CD4-positive, alpha-beta T cell (primary cell): ENCODE data around the gene TTC39A. TPM values are rescaled to one million over a fixed set of nuclear protein-coding genes. Genes with fewer than 3 reads are reported as not detected.

ENCODE experiments used
- ATAC-seq: fragments of 200-7000 bp; cut with Tn5 transposase; one replicate; pipeline ENCODE4 v1.10.0; 2022; ENCODE audit warnings: mild to moderate bottlenecking; ENCODE audit not compliant: poor library complexity
- CTCF ChIA-PET: fragments of 350-600 bp; sonication (Branson Sonifier 250); formaldehyde crosslinking; loops from one replicate; lab custom pipeline; 2021; ENCODE audit warnings: antibody characterized with exemption, inconsistent platforms; lab: Charles Lee
- POLR2A ChIA-PET: fragments of 350-600 bp; sonication (Branson Sonifier 250); formaldehyde crosslinking; loops from one replicate; lab custom pipeline; 2021; ENCODE audit warnings: antibody characterized with exemption, inconsistent platforms; lab: Charles Lee
- DNase-seq, 14 experiments: peaks; one replicate each; pipeline ENCODE4 v3.0.0-alpha.2; 2013 to 2020; ENCODE audit warnings: mixed read lengths in 2 of 14
- H3K27ac ChIP-seq, 2 donors: one replicate each; pipeline versions ENCODE4 v1.5.1 to v1.7.0; 2013; ENCODE audit warnings: low read length in 2 of 2, low read depth in 1 of 2, mild to moderate bottlenecking in 1 of 2
- H3K27me3 ChIP-seq, 2 experiments: 1 replicate in 1 of 2; 2 replicates in 1 of 2; pipeline versions ENCODE4 v1.6.1 to v1.7.0; 2013; ENCODE audit warnings: low read length in 2 of 2, control low read depth in 1 of 2, mild to moderate bottlenecking in 1 of 2, moderate library complexity in 1 of 2; ENCODE audit not compliant: insufficient read depth in 2 of 2, control insufficient read depth in 1 of 2
- H3K36me3 ChIP-seq: one replicate; pipeline ENCODE4 v1.6.1; 2013; ENCODE audit warnings: low read length, control low read depth; ENCODE audit not compliant: insufficient read depth
- H3K4me1 ChIP-seq: one replicate; pipeline ENCODE4 v1.6.1; 2013; ENCODE audit warnings: low read length, control low read depth; ENCODE audit not compliant: insufficient read depth
- H3K4me3 ChIP-seq: one replicate; pipeline ENCODE4 v1.5.1; 2013; ENCODE audit warnings: mild to moderate bottlenecking, low read length, moderate library complexity
- H3K9me3 ChIP-seq, 2 experiments: 1 replicate in 1 of 2; 2 replicates in 1 of 2; pipeline versions ENCODE4 v1.6.1 to v1.7.0; 2013; ENCODE audit warnings: low read length in 2 of 2, mild to moderate bottlenecking in 2 of 2, control low read depth in 1 of 2, moderate library complexity in 1 of 2; ENCODE audit not compliant: control insufficient read depth in 1 of 2, insufficient read depth in 1 of 2
- H3K27ac Mint-ChIP-seq: one replicate; pipeline ENCODE4 v1.8.0; 2020; ENCODE audit warnings: mixed read lengths
- H3K27me3 Mint-ChIP-seq: one replicate; pipeline ENCODE4 v1.8.0; 2021; ENCODE audit warnings: mixed read lengths
- H3K36me3 Mint-ChIP-seq: one replicate; pipeline ENCODE4 v1.8.0; 2021; ENCODE audit warnings: low read depth, mixed read lengths
- H3K4me1 Mint-ChIP-seq: one replicate; pipeline ENCODE4 v1.8.0; 2021; ENCODE audit warnings: low read depth, mixed read lengths
- H3K4me3 Mint-ChIP-seq: one replicate; pipeline ENCODE4 v1.8.0; 2020; ENCODE audit warnings: mild to moderate bottlenecking, mixed read lengths
- H3K9me3 Mint-ChIP-seq: one replicate; pipeline ENCODE4 v1.8.0; 2020; ENCODE audit warnings: mixed read lengths
- intact Hi-C, 2 experiments: fragments of 100-400 bp; cut with DNase I in 1 of 2; cut with micrococcal nuclease in 1 of 2; formaldehyde crosslinking; loops; one replicate each; pipeline versions ENCODE4 v1.15.1 to v1.9.0; 2023 to 2025; cut with DNase I, micrococcal nuclease
- total RNA-seq, 174 experiments: library from RNA in 2 of 174; stranded (reverse) in 2 of 174; gene quantifications; one replicate each; pipeline ENCODE4 v1.2.3 and lab custom pipeline; 2021 to 2026
- TF ChIP-seq, protein P1 (sequence below): fragments of 200-600 bp; IDR thresholded peaks from one replicate; pipeline ENCODE4 v1.8.0; 2022; ENCODE audit warnings: antibody characterized with exemption, mild to moderate bottlenecking

TTC39A gene
- total RNA-seq, 2 experiments from 2014 or later: not detected

DNA sequence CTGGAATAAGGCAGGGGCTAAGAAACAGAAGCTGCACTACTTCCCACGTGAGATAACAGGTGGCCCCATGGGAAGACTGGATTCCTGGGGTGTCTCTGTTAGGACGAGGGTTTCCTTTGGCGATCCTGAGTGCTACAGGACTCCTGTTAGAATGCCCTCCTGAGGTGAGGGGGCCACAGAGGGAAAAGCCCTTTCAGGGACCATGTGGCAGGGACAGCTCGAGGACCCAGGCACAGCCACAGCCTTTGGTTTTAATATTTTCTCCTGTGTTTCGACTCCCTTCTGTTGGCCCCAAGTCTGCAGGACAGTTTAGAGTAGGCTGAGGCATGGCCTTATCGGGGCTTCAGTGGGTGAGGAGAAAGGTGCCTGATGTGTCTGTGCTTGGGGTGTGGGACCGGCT, 12.6 kb downstream of the TTC39A start:
- ChIA-PET CTCF (no interaction called here), POLR2A (no interaction called here)
- ATAC-seq (no peak), DNase-seq (no peak)
- Histone ChIP-seq H3K27ac (no peak overlapping the region), H3K36me3 (no peaks in the 10 kb centered on the region), H3K4me3 (no peak overlapping the region), H3K27me3 (no peaks in the 10 kb centered on the region), H3K4me1 (no peaks in the 10 kb centered on the region), H3K9me3 (no peaks in the 10 kb centered on the region)
- Mint-ChIP-seq H3K4me1 (no peaks in the 10 kb centered on the region), H3K4me3 (no peak overlapping the region), H3K27me3 (no peaks in the 10 kb centered on the region), H3K9me3 (no peaks in the 10 kb centered on the region), H3K27ac (no peak overlapping the region), H3K36me3 (no peaks in the 10 kb centered on the region)
- intact Hi-C loops: no loop called here
- TF ChIP-seq, protein P1, sequence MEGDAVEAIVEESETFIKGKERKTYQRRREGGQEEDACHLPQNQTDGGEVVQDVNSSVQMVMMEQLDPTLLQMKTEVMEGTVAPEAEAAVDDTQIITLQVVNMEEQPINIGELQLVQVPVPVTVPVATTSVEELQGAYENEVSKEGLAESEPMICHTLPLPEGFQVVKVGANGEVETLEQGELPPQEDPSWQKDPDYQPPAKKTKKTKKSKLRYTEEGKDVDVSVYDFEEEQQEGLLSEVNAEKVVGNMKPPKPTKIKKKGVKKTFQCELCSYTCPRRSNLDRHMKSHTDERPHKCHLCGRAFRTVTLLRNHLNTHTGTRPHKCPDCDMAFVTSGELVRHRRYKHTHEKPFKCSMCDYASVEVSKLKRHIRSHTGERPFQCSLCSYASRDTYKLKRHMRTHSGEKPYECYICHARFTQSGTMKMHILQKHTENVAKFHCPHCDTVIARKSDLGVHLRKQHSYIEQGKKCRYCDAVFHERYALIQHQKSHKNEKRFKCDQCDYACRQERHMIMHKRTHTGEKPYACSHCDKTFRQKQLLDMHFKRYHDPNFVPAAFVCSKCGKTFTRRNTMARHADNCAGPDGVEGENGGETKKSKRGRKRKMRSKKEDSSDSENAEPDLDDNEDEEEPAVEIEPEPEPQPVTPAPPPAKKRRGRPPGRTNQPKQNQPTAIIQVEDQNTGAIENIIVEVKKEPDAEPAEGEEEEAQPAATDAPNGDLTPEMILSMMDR: no peak

DNA sequence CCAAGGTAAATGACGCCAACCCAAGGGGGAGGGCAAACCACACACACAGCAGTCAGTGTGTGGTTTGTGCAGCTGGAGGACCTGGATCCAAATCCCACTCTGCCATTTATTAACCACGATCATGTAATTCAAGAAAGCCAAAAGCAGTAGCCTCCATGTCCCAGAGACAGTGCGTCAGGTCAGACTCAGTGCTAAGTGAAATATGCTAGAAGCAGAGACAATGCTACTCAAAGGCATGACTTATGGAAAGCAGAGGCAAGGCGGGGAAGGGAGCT, 13.6 kb downstream of the TTC39A start:
- H3K4me1 ChIP-seq: no peaks in the 10 kb centered on the region
- ATAC-seq (no peak), DNase-seq (no peak)
- H3K4me3 ChIP-seq: no peak overlapping the region
- H3K36me3 Mint-ChIP-seq: no peaks in the 10 kb centered on the region
- H3K4me1 Mint-ChIP-seq: no peaks in the 10 kb centered on the region
- no peaks in the 10 kb centered on the region for H3K9me3 ChIP-seq
- H3K4me3 Mint-ChIP-seq: no peak overlapping the region
- H3K27ac Mint-ChIP-seq: no peak overlapping the region
- CTCF ChIA-PET: no interaction called here
- no peak overlapping the region for H3K27ac ChIP-seq
- POLR2A ChIA-PET: no interaction called here
- TF ChIP-seq, protein P1: no peak
- intact Hi-C loops: no loop called here
- no peaks in the 10 kb centered on the region for H3K27me3 ChIP-seq
- no peaks in the 10 kb centered on the region for H3K27me3 Mint-ChIP-seq
- no peaks in the 10 kb centered on the region for H3K36me3 ChIP-seq
- H3K9me3 Mint-ChIP-seq: no peaks in the 10 kb centered on the region

DNA sequence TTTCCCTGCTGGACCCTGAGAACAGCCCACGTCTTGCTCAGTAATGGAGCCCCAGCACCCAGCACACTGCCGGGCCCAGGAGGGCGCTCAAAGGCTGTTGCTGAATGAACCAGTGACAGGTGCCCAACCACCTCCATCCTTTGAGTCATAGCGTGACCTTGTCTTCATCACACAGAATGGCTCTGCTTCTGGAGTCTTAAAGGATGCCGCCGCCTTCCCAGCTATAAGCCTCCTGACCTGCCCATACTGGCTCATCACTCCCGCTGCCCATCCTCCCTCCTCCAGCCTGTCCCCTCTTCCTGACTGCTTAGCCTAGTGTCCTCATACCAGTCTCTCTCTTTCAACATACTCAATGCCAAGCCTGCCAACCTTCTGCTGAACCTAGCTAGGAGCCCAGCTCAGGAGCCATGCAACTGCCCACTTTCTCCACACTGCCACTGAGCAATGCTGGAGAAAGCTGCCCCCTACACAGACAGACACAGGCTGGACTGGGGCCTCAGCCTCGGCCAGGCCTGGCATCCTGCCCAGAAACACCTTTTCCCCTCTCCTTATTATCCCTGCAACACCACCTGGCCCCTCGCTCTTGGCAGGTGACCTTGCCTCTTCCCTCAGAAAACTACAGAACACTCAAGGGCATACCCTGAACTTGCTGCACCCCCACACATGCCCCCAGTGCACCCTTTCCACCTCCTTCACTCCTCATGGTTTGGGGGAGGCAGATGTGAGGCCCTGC, 14.1 kb downstream of the TTC39A start:
- H3K27ac ChIP-seq: no peak overlapping the region
- intact Hi-C loops: no loop called here
- H3K9me3 Mint-ChIP-seq: no peaks in the 10 kb centered on the region
- ATAC-seq (no peak), DNase-seq (no peak)
- H3K4me1 ChIP-seq: no peaks in the 10 kb centered on the region
- ChIA-PET CTCF (no interaction called here), POLR2A (no interaction called here)
- no peaks in the 10 kb centered on the region for H3K27me3 ChIP-seq
- no peak overlapping the region for H3K4me3 Mint-ChIP-seq
- no peaks in the 10 kb centered on the region for H3K9me3 ChIP-seq
- no peak overlapping the region for H3K27ac Mint-ChIP-seq
- TF ChIP-seq, protein P1: no peak
- no peaks in the 10 kb centered on the region for H3K36me3 Mint-ChIP-seq
- H3K4me1 Mint-ChIP-seq: no peaks in the 10 kb centered on the region
- H3K36me3 ChIP-seq: no peaks in the 10 kb centered on the region
- no peaks in the 10 kb centered on the region for H3K27me3 Mint-ChIP-seq
- H3K4me3 ChIP-seq: no peak overlapping the region
